GM12878 (cell line): ENCODE measurements around the gene SLC6A2. TPM values are rescaled to one million over a fixed set of nuclear protein-coding genes. Genes with fewer than 3 reads are reported as not detected.

ENCODE experiments used
- ATAC-seq: fragments of 200-7000 bp; cut with Tn5 transposase; 3 replicates; pipeline ENCODE4 v1.9.1; 2020; ENCODE audit warnings: mild to moderate bottlenecking, moderate library complexity
- BruUV-seq: library from RNA; stranded (reverse); fragments of 400-500 nt; replicated peaks from 2 replicates; lab custom pipeline; 2021; lab: Mats Ljungman, UMichigan
- CTCF ChIA-PET: fragments of 300-600 bp; sonication (Branson Sonifier 250); formaldehyde crosslinking; extraction: SDS; loops from one replicate; lab custom pipeline; 2021; ENCODE audit warnings: inconsistent platforms; lab: Yijun Ruan, JAX
- POLR2A ChIA-PET: fragments of 350-600 bp; formaldehyde crosslinking; extraction: SDS; loops from one replicate; lab custom pipeline; 2021; ENCODE audit warnings: inconsistent platforms; lab: Charles Lee
- RAD21 ChIA-PET: fragments of 300-600 bp; sonication (Branson Sonifier 250); formaldehyde crosslinking; loops from one replicate; lab custom pipeline; 2023; ENCODE audit warnings: antibody characterized with exemption; ENCODE audit not compliant: unreplicated experiment; lab: Charles Lee
- SMC1A ChIA-PET: fragments of 300-600 bp; sonication (Branson Sonifier 250); formaldehyde crosslinking; loops from one replicate; lab custom pipeline; 2023; ENCODE audit not compliant: unreplicated experiment, uncharacterized antibody; lab: Charles Lee
- DNase-seq: peaks from one replicate; pipeline ENCODE4 v3.0.0-alpha.2; 2011; ENCODE audit warnings: low read depth, low spot score
- FAIRE-seq: peaks from 3 replicates; lab custom pipeline; 2011; peaks lifted over from hg19 to GRCh38; lab: Jason Lieb, UNC
- H2AFZ ChIP-seq: 2 replicates; pipeline ENCODE4 v1.6.0; 2011; ENCODE audit warnings: low read depth, low read length, control low read depth; ENCODE audit not compliant: control insufficient read depth
- H3K27ac ChIP-seq: 2 replicates; pipeline ENCODE4 v1.5.1; 2011; ENCODE audit warnings: control low read depth; ENCODE audit not compliant: control insufficient read depth, insufficient read depth
- H3K27me3 ChIP-seq, 2 experiments: replicated peaks in 1 of 2; 2 replicates each; pipeline versions ENCODE4 v1.6.0 to v1.6.1; 2011; ENCODE audit warnings: low read length in 1 of 2; ENCODE audit not compliant: control insufficient read depth in 2 of 2, insufficient read depth in 2 of 2
- H3K36me3 ChIP-seq, 2 experiments: 2 replicates each; pipeline ENCODE4 v1.5.1; 2011; ENCODE audit warnings: low read length in 1 of 2; ENCODE audit not compliant: control insufficient read depth in 2 of 2, insufficient read depth in 2 of 2
- H3K4me1 ChIP-seq: 2 replicates; pipeline ENCODE4 v1.6.1; 2011; ENCODE audit warnings: mild to moderate bottlenecking, low read length, moderate library complexity, mixed read lengths; ENCODE audit not compliant: control insufficient read depth, insufficient read depth
- H3K4me2 ChIP-seq: 2 replicates; pipeline ENCODE4 v1.6.0; 2011; ENCODE audit warnings: control low read depth; ENCODE audit not compliant: control insufficient read depth, insufficient read depth
- H3K4me3 ChIP-seq: fragments of 200-600 bp; sonication (generic); 2 replicates; pipeline ENCODE4 v1.5.1; 2016
- H3K79me2 ChIP-seq: 2 replicates; pipeline ENCODE4 v1.6.0; 2011; ENCODE audit warnings: low read length; ENCODE audit not compliant: control insufficient read depth, insufficient read depth
- H3K9ac ChIP-seq: 2 replicates; pipeline ENCODE4 v1.8.0; 2011; ENCODE audit warnings: low read length, control low read depth, mixed read lengths; ENCODE audit not compliant: control insufficient read depth, insufficient read depth
- H3K9me3 ChIP-seq: replicated peaks from 3 replicates; pipeline ENCODE4 v1.5.1; 2011; ENCODE audit warnings: mild to moderate bottlenecking, low read length; ENCODE audit not compliant: control insufficient read depth, insufficient read depth
- H4K20me1 ChIP-seq: 2 replicates; pipeline ENCODE4 v1.6.0; 2011; ENCODE audit not compliant: control insufficient read depth, insufficient read depth
- CREB1 ChIP-seq: IDR thresholded peaks from 2 replicates; pipeline ENCODE4 v1.6.1; 2012; ENCODE audit warnings: low read depth, mild to moderate bottlenecking, inconsistent platforms
- DPF2 ChIP-seq: fragments of 450-650 bp; IDR thresholded peaks from 2 replicates; pipeline ENCODE4 v1.6.1; 2017; ENCODE audit warnings: mild to moderate bottlenecking
- EP300 ChIP-seq, 2 experiments: fragments of 150-350 bp in 1 of 2; IDR thresholded peaks; 2 replicates each; pipeline ENCODE4 v1.6.1; 2011 to 2012; ENCODE audit warnings: low read depth in 2 of 2, low read length in 2 of 2, borderline replicate concordance in 1 of 2, improper control_type of control experiment in 1 of 2, inconsistent platforms in 1 of 2; ENCODE audit not compliant: control insufficient read depth in 1 of 2
- ETV6 ChIP-seq, 2 experiments: fragments of 450-650 bp in 1 of 2; IDR thresholded peaks in 1 of 2; conservative IDR thresholded peaks in 1 of 2; 2 replicates each; pipeline ENCODE4 v1.6.1; 2014; ENCODE audit warnings: antibody characterized with exemption in 1 of 2, borderline replicate concordance in 1 of 2, low read depth in 1 of 2, mild to moderate bottlenecking in 1 of 2, moderate library complexity in 1 of 2
- MTA3 ChIP-seq: IDR thresholded peaks from 2 replicates; pipeline ENCODE4 v1.6.1; 2012; ENCODE audit warnings: low read length, inconsistent platforms, borderline replicate concordance
- MYB ChIP-seq: fragments of 150-350 bp; IDR thresholded peaks from 2 replicates; pipeline ENCODE4 v1.6.1; 2014; ENCODE audit warnings: mild to moderate bottlenecking, low read depth, low read length, borderline replicate concordance
- NFYA ChIP-seq: IDR thresholded peaks from 2 replicates; pipeline ENCODE4 v1.6.1; 2011; ENCODE audit warnings: low read depth, mild to moderate bottlenecking, low read length, improper control_type of control experiment, borderline replicate concordance
- NR2C2 ChIP-seq: IDR thresholded peaks from 2 replicates; pipeline ENCODE4 v1.6.1; 2011; ENCODE audit warnings: borderline replicate concordance, low read depth; ENCODE audit not compliant: control insufficient read depth, insufficient read length
- RELA ChIP-seq: fragments of 450-650 bp; IDR thresholded peaks from 2 replicates; pipeline ENCODE4 v1.8.0; 2014; ENCODE audit warnings: borderline replicate concordance; ENCODE audit not compliant: partially characterized antibody
- SKIL ChIP-seq: fragments of 450-650 bp; IDR thresholded peaks from 2 replicates; pipeline ENCODE4 v1.6.1; 2017; ENCODE audit warnings: mild to moderate bottlenecking, low read depth, inconsistent platforms; ENCODE audit not compliant: poor library complexity, severe bottlenecking
- TARDBP ChIP-seq: IDR thresholded peaks from 2 replicates; pipeline ENCODE4 v1.6.1; 2016; ENCODE audit warnings: borderline replicate concordance
- ZNF24 ChIP-seq: fragments of 450-650 bp; IDR thresholded peaks from 2 replicates; pipeline ENCODE4 v1.6.1; 2017; ENCODE audit warnings: antibody characterized with exemption, mild to moderate bottlenecking
- WGBS: methylation state at CpG from one replicate; pipeline ENCODE4 v1.1.6; 2016; ENCODE audit warnings: low lambda C conversion rate; ENCODE audit not compliant: insufficient replicate concordance, insufficient coverage; ENCODE audit errors: missing lambda C conversion rate; 5-methylcytosine and 5-hydroxymethylcytosine counted together
- in situ Hi-C: fragments of 300-500 bp; cut with MboI; formaldehyde crosslinking; loops from 9 replicates; pipeline ENCODE4 v1.14.3; 2018; ENCODE audit warnings: mixed read lengths
- intact Hi-C: fragments of 100-400 bp; cut with micrococcal nuclease; formaldehyde crosslinking; loops from one replicate; pipeline ENCODE4 v1.14.2; 2022; ENCODE audit not compliant: unreplicated experiment
- polyA plus RNA-seq, 11 experiments: library from polyadenylated mRNA; depleted of rRNA in 4 of 11; unstranded in 6 of 11; stranded (reverse) in 5 of 11; fragments of >200 nt; fragmentation: Nextera tagmentation in 4 of 11; fragmentation: Illumina TruSeq in 1 of 11; extraction: Ambion mirVana in 4 of 11; extraction: Trizol in 1 of 11; gene quantifications; 1 replicate in 1 of 11; 2 replicates in 10 of 11; pipeline versions ENCODE4 v1.2.1 to v1.2.3, GENCODE V29; 2011 to 2016; ENCODE audit warnings: inconsistent platforms in 2 of 11, missing spikeins in 2 of 11, low read depth in 1 of 11
- total RNA-seq, 4 experiments: library from RNA; depleted of rRNA in 3 of 4; stranded (reverse); fragments of >200 nt in 3 of 4; fragmentation: Illumina TruSeq in 1 of 4; extraction: Trizol in 1 of 4; gene quantifications; 2 replicates each; pipeline versions ENCODE4 v1.2.1 to v1.2.3, GENCODE V29; 2013 to 2021
- TF ChIP-seq, protein P1 (sequence below): fragments of 450-650 bp; IDR thresholded peaks from 2 replicates; pipeline ENCODE4 v1.6.1; 2016; ENCODE audit warnings: mild to moderate bottlenecking

Gene SLC6A2
- total and polyA plus RNA-seq, 10 of the 15 experiments (the other 5 are each of a cell fraction or from before 2014, with no cell fraction given): not detected

GRCh38 chr16:55730115-55730514, 74.3 kb downstream of the SLC6A2 start:
- no peak overlapping the region for H3K27ac ChIP-seq
- no peak overlapping the region for H3K9ac ChIP-seq
- no peaks in the 10 kb centered on the region for H3K4me1 ChIP-seq
- no peaks in the 10 kb centered on the region for H4K20me1 ChIP-seq
- TF ChIP-seq DPF2 (no peak), SKIL (no peak)
- no peak overlapping the region for H3K4me3 ChIP-seq
- H3K9me3 ChIP-seq: no peaks in the 10 kb centered on the region
- intact Hi-C loops: no loop called here
- FAIRE-seq (no peak), DNase-seq (no peak), ATAC-seq (no peak)
- no peaks in the 10 kb centered on the region for H3K79me2 ChIP-seq
- H2AFZ ChIP-seq: no peak overlapping the region
- H3K4me2 ChIP-seq: no peak overlapping the region
- ChIA-PET RAD21 (no interaction called here), SMC1A (no interaction called here), CTCF (no interaction called here), POLR2A (no interaction called here)
- no TSS peak for BruUV-seq
- WGBS: 6% methylated on average over 5 of the region's 5 CpGs
- in situ Hi-C loops: no loop called here
- no peaks in the 10 kb centered on the region for H3K27me3 ChIP-seq
- no peaks in the 10 kb centered on the region for H3K36me3 ChIP-seq

GRCh38 chr16:55732496-55732895, 76.7 kb downstream of the SLC6A2 start:
- in situ Hi-C loops: no loop called here
- H3K79me2 ChIP-seq: no peaks in the 10 kb centered on the region
- RAD21 ChIA-PET: no interaction called here
- POLR2A ChIA-PET: no interaction called here
- H3K4me2 ChIP-seq: no peak overlapping the region
- BruUV-seq: no TSS peak
- intact Hi-C loops: no loop called here
- no peak overlapping the region for H3K27ac ChIP-seq
- no peaks in the 10 kb centered on the region for H3K27me3 ChIP-seq
- no peak overlapping the region for H2AFZ ChIP-seq
- H3K4me3 ChIP-seq: no peak overlapping the region
- ATAC-seq: no peak
- H3K4me1 ChIP-seq: no peaks in the 10 kb centered on the region
- WGBS: 0% methylated on average over 2 of the region's 2 CpGs
- H3K36me3 ChIP-seq: no peaks in the 10 kb centered on the region
- no peak overlapping the region for H3K9ac ChIP-seq
- no peaks in the 10 kb centered on the region for H3K9me3 ChIP-seq
- FAIRE-seq: no peak
- CTCF ChIA-PET: no interaction called here
- H4K20me1 ChIP-seq: no peaks in the 10 kb centered on the region
- no peak for DNase-seq
- SMC1A ChIA-PET: no interaction called here
- TF ChIP-seq MTA3: no peak
- no peak for TF ChIP-seq EP300 (IDR thresholded peaks at IDR 0.05; ENCODE audit: borderline replicate concordance in 1 of 2, control insufficient read depth in 1 of 2, low read depth in 2 of 2, low read length in 2 of 2)
- TF ChIP-seq, protein P1, sequence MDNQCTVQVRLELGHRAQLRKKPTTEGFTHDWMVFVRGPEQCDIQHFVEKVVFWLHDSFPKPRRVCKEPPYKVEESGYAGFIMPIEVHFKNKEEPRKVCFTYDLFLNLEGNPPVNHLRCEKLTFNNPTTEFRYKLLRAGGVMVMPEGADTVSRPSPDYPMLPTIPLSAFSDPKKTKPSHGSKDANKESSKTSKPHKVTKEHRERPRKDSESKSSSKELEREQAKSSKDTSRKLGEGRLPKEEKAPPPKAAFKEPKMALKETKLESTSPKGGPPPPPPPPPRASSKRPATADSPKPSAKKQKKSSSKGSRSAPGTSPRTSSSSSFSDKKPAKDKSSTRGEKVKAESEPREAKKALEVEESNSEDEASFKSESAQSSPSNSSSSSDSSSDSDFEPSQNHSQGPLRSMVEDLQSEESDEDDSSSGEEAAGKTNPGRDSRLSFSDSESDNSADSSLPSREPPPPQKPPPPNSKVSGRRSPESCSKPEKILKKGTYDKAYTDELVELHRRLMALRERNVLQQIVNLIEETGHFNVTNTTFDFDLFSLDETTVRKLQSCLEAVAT: no peak
- TF ChIP-seq NFYA: no peak
- no peak for TF ChIP-seq TARDBP
- no peak for TF ChIP-seq NR2C2
- no peak for TF ChIP-seq ZNF24
- no peak for TF ChIP-seq ETV6 (conservative IDR thresholded peaks at IDR 0.05 in 1 of 2, IDR thresholded peaks at IDR 0.05 in 1 of 2; ENCODE audit: borderline replicate concordance in 1 of 2, low read depth in 1 of 2)
- no peak for TF ChIP-seq RELA
- TF ChIP-seq MYB: no peak
- TF ChIP-seq CREB1: no peak
